ENCODE measurements around the gene LGI2.
"Not testable (repeated sequence)": the region's sequence is repeated elsewhere in the genome, so short reads cannot be mapped to it uniquely, and the experiment has no call there.

Gene LGI2

DNA sequence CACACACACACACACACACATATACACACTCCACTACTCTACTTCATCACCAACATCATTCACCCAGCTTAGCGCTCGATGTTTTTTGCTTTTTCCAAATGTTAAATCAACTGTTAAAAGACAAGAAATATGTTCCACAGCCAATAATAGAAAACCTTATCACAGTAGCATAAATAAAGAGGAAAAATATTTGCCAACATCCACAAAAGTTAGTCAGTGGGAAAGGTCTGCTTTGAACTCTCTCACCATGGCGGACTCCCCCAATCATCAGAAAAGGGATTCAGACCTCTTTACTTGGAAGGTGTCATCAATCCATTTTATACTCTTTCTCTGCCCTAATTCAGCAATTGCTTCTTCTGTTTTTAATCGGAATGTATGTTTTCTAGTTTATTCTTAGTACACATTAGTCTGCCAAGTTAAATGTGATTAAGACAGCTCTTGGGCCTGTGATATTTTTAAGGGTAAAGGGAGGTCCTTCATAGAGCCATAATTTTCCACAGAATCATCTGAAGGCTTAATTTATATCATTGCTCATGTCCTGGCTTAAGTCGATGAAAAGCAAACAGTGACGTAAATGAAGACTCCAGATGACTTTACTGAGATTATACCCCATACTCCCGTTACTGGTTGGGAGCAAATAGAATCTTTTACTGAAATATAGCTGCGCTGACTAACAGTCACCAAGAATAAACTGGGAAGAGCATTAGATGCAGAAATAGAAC lies 29.7 kb upstream of the LGI2 start:
- TF ChIP-seq ZNF274 (IDR thresholded peaks at IDR 0.05; ENCODE audit: low read depth, low read length): no peak
- H3K4me3 ChIP-seq (ENCODE audit: low read length): no peak overlapping the region

DNA sequence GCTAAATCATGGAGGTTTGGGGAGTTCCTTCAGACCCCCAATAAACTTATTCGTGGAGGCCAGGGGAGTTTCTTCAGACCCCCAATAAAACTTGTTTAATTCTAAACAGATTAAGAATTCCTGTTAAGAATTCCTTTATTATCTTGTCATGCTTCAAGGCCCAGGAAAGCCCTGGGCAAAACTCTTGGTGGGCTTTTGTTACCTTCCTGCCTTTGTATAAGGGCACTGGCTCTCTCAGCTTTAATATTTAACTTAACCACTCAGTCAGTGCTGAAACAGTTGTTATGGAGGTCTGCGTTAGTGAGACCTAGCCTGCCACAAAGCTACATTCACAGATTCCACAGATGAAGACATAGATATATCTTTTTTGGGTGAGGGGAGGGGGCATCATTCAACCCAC lies 29.0 kb upstream of the LGI2 start:
- no peak for TF ChIP-seq ZNF274 (IDR thresholded peaks at IDR 0.05; ENCODE audit: low read depth, low read length)
- no peak overlapping the region for H3K4me3 ChIP-seq (ENCODE audit: low read length)

DNA sequence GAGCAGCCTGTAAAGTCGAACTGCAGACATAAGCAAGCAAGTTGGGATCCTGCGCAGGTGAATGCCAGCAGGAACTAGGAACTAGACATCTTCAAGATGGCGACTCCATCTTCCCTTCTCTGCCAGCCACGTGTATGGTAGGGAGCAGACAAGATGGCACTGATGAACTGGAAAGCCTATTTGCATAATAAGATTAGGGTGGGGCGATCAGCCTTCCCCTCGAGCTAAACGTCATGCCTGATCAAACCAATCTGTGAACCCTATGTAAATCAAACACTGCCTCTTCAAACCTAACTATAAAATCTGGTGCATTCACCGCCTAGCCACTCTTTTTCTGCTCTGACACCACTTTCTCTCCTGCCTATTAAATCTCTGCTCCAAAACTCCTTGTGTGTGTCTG lies 28.1 kb upstream of the LGI2 start:
- TF ChIP-seq ZNF274 (IDR thresholded peaks at IDR 0.05; ENCODE audit: low read depth, low read length): no peak

DNA sequence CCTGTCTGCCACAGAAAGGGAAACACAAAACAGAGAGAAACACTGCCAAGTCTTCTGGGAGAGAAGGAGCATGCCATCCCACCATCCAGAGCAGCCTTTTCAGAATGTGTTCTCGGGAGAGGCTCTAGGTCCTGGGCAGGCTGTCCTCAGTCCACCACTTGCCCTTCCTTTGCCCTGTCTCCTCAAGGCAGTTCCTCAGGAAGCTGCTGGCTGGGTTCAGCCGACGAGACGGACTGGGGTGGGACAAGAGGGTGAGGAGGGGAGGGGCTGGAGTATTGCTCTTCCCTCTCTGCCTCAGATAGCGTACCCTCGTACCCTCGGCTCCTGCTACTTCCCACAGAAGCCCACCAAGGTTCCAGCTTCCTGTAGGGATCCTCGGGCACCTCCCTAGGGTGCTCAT lies 26.6 kb upstream of the LGI2 start:
- no peak overlapping the region for H3K4me3 ChIP-seq (ENCODE audit: low read length)
- TF ChIP-seq ZNF274 (IDR thresholded peaks at IDR 0.05; ENCODE audit: low read depth, low read length): no peak

More for the DNA sequence above, 28.1 kb upstream of the LGI2 start:
- H3K4me3 ChIP-seq (ENCODE audit: low read length): no peak overlapping the region

DNA sequence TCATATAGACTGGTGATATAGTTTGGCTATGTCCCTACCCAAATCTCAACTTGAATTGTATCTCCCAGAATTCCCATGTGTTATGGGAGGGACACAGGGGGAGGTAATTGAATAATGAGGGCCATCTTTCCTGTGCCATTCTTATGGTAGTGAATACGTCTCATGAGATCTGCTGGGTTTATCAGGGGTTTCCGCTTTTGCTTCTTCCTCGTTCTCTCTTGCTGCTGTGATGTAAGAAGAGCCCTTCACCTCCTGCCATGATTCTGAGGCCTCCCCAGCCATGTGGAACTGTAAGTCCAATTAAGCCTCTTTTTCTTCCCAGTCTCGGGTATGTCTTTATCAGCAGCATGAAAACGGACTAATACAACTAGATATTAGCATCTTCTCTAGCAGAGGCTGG lies 21.3 kb upstream of the LGI2 start:
- not testable (repeated sequence) for H3K4me3 ChIP-seq (ENCODE audit: low read length)

DNA sequence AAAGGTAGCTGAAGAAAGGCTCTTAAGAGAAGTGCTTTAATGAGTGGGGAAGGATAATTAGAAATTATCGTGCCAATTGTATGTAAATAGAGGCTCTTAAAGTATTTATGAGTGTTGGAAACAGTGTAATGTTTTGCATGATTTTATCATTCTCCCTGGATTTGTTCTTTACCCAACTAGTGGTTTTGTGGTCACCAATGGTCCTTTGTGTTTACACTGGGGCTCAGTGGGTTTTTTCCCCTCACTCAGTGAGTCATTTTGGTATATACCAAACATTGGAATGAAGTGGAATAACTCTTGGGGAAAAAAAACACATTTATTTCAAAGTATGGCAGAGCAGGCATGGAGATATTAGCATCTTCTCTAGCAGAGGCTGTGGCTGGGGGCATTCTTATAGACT lies 20.8 kb upstream of the LGI2 start:
- TF ChIP-seq ZNF274 (IDR thresholded peaks at IDR 0.05; ENCODE audit: low read depth, low read length): no peak
- no peak overlapping the region for H3K4me3 ChIP-seq (ENCODE audit: low read length)

DNA sequence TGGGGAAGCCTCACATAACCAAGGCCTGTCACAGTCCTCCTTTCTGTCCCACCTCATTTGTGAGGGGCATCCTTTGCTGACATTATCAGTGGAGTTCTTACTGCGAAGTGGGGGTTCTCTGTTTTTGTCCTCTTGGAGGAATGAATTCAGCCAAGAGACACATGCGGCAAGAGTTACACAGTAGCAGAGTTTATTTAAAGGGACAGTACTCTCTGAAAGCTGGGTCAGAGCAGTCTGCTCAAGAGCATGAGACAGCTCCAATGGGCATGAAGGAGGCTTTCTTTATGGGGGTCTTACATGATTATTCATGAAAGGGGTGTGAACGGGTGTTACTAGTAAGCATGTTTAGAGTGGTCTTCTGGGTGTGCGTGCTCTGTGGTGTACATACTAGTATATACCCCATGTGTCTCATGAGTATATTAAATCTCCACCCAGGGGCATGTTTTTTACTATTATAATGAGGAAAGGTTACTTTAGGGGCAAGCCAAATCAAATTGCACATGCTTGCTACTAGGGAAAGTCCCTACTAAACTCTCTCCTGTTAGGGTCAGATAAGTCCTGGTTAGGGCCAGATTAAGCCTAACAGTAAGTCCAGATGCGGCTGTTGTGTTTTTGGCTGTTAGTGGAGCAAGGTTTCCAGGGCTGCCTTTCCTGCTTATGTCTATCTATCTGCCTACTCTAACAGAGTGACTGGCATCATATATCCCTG lies 19.8 kb upstream of the LGI2 start:
- H3K4me3 ChIP-seq (ENCODE audit: low read length): no peak overlapping the region
- TF ChIP-seq ZNF274 (IDR thresholded peaks at IDR 0.05; ENCODE audit: low read depth, low read length): no peak

DNA sequence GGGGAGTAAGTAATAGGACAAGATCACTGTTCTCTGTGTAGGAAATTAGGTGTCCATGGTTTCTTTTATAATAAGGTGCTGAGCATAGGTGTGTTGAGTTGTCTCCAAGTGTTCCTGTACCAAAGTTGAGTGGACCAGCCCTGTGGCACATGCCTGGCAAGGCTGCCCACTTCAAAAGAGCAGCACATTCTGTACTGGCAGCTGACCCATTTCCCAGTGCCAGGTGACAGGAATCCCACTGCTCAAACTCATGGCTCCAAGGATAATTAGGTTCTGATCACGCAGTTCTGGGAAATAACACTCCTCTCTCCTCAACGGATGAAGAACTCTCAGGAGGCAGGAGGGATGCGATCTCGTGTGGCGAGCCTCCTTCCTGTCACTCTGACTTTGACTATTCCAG lies 12.8 kb upstream of the LGI2 start:
- no peak overlapping the region for H3K4me3 ChIP-seq (ENCODE audit: low read length)

DNA sequence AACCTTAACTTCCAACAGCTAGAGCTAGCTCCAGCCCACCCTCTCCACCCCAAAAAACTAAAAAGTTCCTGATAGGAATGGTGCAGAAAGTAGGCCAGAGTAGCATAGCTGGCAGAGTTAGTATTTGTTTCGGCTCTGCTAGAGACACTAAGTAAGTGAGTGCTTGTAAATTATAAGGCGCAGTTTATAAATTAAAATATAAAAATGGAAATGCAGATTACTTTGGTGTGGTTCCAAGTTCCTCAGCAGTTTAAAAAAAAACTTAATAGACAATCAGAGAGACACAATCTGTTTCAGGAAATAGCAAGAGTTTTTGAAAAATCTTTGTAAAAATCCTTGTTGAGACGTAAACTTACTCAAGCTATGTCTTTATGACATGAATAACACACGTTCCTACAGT lies 2.8 kb upstream of the LGI2 start:
- no peak overlapping the region for H3K4me3 ChIP-seq (ENCODE audit: low read length)
- no peak for TF ChIP-seq ZNF274 (IDR thresholded peaks at IDR 0.05; ENCODE audit: low read depth, low read length)

More for the DNA sequence above, 12.8 kb upstream of the LGI2 start:
- no peak for TF ChIP-seq ZNF274 (IDR thresholded peaks at IDR 0.05; ENCODE audit: low read depth, low read length)

DNA sequence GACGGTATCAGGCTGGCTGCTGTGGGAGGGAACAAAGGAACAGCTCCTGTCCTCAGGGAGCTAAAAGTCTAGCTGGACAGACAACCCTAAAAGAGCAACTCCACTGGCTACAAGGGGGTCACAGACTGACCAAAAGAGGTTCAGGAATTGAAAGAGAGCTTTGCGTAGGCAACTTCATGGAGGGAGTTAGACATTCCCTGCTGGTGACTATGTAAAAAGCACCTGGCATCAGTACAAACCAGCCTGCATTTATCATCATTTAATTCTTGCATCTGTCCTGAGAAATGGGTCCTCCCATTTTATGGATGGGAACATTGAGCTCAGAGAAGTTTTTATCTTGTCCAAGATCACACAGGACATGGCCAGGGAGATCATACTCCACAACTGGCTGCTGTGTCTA lies 1.4 kb upstream of the LGI2 start:
- no peak overlapping the region for H3K4me3 ChIP-seq (ENCODE audit: low read length)
- TF ChIP-seq ZNF274 (IDR thresholded peaks at IDR 0.05; ENCODE audit: low read depth, low read length): no peak

DNA sequence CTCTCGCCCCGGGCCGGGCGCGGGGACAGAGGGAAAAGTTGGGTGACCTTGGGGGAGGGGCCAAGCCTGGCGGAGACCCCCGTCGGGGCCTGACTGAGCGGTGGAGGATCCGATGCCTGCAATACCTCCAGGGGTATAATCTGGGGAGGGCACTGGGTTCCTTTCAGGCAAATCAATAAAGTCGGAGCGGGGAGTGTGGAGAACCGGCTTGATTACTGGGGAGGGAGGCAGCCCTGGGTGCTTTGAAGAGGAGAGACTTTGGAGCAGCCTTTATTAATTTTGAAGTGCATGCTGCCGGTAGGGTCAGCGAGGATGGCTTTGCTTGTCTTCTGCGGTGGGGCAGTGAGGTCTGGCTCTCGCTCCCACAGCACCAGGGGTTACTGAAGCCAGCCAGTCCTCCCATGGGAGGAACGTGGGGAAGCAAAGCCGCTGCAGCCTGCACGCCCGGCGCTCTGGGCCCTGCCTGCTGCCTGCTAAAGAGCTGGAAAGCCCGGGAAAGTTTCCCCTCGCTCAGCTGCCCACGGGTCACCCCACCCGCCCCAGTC lies 403 bp upstream of the LGI2 start:
- no peak for TF ChIP-seq ZNF274 (IDR thresholded peaks at IDR 0.05; ENCODE audit: low read depth, low read length)
- no peak overlapping the region for H3K4me3 ChIP-seq (ENCODE audit: low read length)

DNA sequence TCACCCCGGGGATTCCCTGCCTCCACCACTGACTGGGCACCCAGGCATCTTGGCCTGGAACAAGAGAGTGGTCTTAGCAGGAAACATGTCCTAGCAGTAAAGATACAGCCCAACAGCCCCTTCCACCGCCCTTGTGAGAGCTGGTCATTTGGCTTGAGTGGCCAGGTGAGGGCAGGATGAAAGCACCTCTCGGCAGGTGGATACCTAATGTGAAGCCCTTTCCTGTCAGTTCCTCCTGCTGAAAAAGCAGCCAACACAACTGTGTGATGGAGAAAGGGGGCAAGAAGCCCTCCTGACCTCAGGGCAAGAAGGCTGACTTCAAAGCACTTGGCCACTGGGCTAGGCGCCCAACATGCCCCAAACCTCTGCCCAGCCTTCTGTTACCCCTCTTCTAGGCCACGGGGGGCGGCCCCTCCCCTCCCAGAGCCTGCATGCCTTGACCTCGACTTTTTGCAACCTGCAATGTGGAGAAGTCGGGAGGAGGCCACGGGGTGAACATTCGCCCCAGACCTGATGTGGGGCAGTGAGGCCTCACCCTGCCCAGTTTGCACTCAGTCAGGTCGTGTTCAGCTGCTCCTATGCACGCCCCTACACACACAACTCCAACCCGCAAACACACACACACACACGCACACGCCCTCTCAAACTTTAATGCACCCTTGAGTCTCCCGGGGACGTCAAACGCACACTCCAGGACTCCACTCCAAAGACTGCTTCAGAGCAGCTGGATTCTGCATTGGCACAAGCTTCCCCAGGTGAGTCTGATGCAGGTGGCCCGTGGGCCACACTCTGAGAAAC lies 1.1 kb downstream of the LGI2 start:
- no peak for TF ChIP-seq ZNF274 (IDR thresholded peaks at IDR 0.05; ENCODE audit: low read depth, low read length)
- no peak overlapping the region for H3K4me3 ChIP-seq (ENCODE audit: low read length)

DNA sequence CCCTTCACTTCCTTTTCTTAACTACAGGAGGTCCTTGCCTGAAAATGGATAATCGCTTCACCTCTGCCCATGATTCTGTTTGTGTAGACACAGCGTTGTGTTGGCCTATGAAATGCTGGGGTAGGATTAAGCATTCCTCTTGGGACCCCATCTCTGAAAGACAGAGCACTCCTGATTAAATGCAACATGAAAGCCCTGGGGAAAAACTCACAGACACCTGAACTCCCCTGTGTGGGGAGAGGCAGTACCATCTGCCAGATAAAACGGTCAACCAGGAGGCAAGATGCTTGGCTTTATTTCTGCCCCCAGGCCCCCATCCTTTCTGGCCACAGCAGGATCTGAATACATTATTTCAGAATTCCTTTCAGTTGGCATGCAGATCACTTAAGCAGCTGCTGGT lies 1.9 kb downstream of the LGI2 start:
- H3K4me3 ChIP-seq (ENCODE audit: low read length): no peak overlapping the region
- TF ChIP-seq ZNF274 (IDR thresholded peaks at IDR 0.05; ENCODE audit: low read depth, low read length): no peak

DNA sequence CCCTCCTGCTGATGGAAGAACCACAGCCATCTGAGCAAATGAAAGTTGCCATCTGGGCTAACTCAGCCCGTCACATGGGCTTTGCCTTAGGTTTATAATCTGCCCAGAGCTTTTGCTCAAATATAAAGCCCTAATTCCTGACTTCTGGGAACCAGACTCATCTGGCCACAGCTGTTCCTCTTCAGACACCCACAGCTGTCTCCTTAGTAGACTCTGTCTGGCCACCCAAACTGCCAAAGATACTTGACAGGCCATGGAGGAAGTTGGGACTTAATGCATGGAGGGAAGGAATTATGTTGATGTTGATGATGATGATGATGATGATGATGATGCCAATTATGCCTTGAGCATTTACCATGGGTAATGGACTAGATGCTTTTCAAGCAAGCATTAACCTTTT lies 8.0 kb downstream of the LGI2 start:
- H3K4me3 ChIP-seq (ENCODE audit: low read length): no peak overlapping the region
- no peak for TF ChIP-seq ZNF274 (IDR thresholded peaks at IDR 0.05; ENCODE audit: low read depth, low read length)

DNA sequence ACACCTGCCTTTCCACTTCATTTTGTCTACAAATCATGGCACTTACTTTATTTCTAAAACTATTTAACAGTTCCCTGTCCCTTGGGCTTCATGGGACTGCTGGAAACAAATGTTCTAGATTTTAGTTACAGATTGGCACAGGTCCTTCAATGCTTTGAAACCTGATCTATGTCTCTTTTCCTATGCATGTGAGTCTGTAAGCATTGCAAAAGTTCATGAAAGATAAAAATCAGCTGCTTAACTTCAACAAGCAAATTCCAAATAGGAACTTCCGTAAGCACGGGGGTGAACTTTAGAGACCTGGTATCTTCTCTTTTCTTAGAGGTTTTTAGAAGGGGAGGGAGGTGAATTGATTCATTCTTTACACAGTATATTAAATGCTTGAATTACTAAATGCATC lies 9.5 kb downstream of the LGI2 start:
- no peak for TF ChIP-seq ZNF274 (IDR thresholded peaks at IDR 0.05; ENCODE audit: low read depth, low read length)
- no peak overlapping the region for H3K4me3 ChIP-seq (ENCODE audit: low read length)

All from GM08714 (cell line).